HG02981 (cell line): ENCODE measurements around the gene TIMM8B.
"Not testable (repeated sequence)": the region's sequence is repeated elsewhere in the genome, so short reads cannot be mapped to it uniquely, and the experiment has no call there.

Source experiments
- ATAC-seq: cut with Tn5 transposase; IDR thresholded peaks from one replicate; pipeline ENCODE4 v1.9.1; 2021; ENCODE audit warnings: mild to moderate bottlenecking, moderate library complexity; ENCODE audit not compliant: unreplicated experiment

Gene TIMM8B

GRCh38 chr11:112086422-112087191 is at the start of gene TIMM8B, which contains the start of gene SDHD:
Gene TIMM8B (minus strand): TSS chr11:112086756. CDS start chr11:112086723, 33 bp downstream.
Gene SDHD (plus strand): TSS chr11:112086873. CDS start chr11:112086908, 35 bp downstream.
- ATAC-seq = peak; percentile 85

- no peak for ATAC-seq
Measured at GRCh38 chr11:112134473-112134872, 47.9 kb upstream of the TIMM8B start.

- ATAC-seq = no peak
Measured at GRCh38 chr11:112132737-112133136, 46.2 kb upstream of the TIMM8B start.

- ATAC-seq = no peak
Measured at GRCh38 chr11:112129656-112130055, 43.1 kb upstream of the TIMM8B start.

- no peak for ATAC-seq
Measured at GRCh38 chr11:112128483-112129121, 42.0 kb upstream of the TIMM8B start.

- ATAC-seq = no peak
Measured at GRCh38 chr11:112127056-112127455, 40.5 kb upstream of the TIMM8B start.

GRCh38 chr11:112123129-112123528 is 36.6 kb upstream of the TIMM8B start:
- ATAC-seq = no peak

GRCh38 chr11:112121981-112122615 is 35.5 kb upstream of the TIMM8B start:
- ATAC-seq = no peak

GRCh38 chr11:112118176-112118575 is 31.6 kb upstream of the TIMM8B start:
- no peak for ATAC-seq

GRCh38 chr11:112115386-112115785 is 28.8 kb upstream of the TIMM8B start:
- ATAC-seq = no peak

- ATAC-seq = no peak
Measured at GRCh38 chr11:112114460-112114859, 27.9 kb upstream of the TIMM8B start.

- ATAC-seq = no peak
Measured at GRCh38 chr11:112113539-112114457, 27.2 kb upstream of the TIMM8B start.

- ATAC-seq = no peak
Measured at GRCh38 chr11:112106070-112106469, 19.5 kb upstream of the TIMM8B start.

GRCh38 chr11:112103446-112103845 is 16.9 kb upstream of the TIMM8B start:
- ATAC-seq = no peak

- no peak for ATAC-seq
Measured at GRCh38 chr11:112100462-112100861, 13.9 kb upstream of the TIMM8B start.

GRCh38 chr11:112097734-112098528 is 11.4 kb upstream of the TIMM8B start:
- no peak for ATAC-seq

GRCh38 chr11:112096194-112096593 is 9.6 kb upstream of the TIMM8B start:
- ATAC-seq = no peak

- not testable (repeated sequence) for ATAC-seq
Measured at GRCh38 chr11:112095302-112095701, 8.7 kb upstream of the TIMM8B start.

GRCh38 chr11:112087212-112087611 is 656 bp upstream of the TIMM8B start:
- no peak for ATAC-seq
